VCaP (cell line): ENCODE data around the gene LRRC2.
"Not testable (repeated sequence)": the region's sequence is repeated elsewhere in the genome, so short reads cannot be mapped to it uniquely, and the experiment has no call there.

Experiments
- H3K27ac ChIP-seq: fragments of 450-650 bp; 2 replicates; pipeline ENCODE4 v1.5.1; 2017
- TF ChIP-seq, protein P1 (sequence below): fragments of 450-650 bp; conservative IDR thresholded peaks from 2 replicates; pipeline ENCODE4 v1.5.1; 2017; ENCODE audit warnings: mild to moderate bottlenecking, moderate library complexity

Gene LRRC2

DNA sequence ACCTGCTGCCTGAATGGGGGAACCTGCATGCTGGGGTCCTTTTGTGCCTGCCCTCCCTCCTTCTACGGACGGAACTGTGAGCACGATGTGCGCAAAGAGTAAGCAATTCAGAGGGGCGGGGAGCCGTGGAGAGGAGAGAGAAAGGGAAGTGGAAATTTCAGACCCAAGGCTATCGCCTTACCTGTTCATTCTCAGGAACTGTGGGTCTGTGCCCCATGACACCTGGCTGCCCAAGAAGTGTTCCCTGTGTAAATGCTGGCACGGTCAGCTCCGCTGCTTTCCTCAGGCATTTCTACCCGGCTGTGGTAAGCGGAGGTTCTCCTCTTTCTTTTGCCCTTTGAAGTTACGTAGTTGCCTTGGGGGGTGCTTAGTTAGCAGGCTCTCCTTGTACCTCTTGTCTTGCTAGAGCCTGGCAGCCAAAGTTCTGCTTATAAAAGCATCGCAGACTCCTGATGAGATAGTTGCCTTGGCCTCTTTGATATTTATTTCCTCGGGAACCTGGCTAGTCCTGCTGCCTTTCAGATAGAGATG lies 13.7 kb upstream of the LRRC2 start:
- TF ChIP-seq, protein P1, sequence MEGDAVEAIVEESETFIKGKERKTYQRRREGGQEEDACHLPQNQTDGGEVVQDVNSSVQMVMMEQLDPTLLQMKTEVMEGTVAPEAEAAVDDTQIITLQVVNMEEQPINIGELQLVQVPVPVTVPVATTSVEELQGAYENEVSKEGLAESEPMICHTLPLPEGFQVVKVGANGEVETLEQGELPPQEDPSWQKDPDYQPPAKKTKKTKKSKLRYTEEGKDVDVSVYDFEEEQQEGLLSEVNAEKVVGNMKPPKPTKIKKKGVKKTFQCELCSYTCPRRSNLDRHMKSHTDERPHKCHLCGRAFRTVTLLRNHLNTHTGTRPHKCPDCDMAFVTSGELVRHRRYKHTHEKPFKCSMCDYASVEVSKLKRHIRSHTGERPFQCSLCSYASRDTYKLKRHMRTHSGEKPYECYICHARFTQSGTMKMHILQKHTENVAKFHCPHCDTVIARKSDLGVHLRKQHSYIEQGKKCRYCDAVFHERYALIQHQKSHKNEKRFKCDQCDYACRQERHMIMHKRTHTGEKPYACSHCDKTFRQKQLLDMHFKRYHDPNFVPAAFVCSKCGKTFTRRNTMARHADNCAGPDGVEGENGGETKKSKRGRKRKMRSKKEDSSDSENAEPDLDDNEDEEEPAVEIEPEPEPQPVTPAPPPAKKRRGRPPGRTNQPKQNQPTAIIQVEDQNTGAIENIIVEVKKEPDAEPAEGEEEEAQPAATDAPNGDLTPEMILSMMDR, result no peak
- peak overlapping the region; percentile 25; the same call in 1 of the 2 replicates for H3K27ac ChIP-seq

DNA sequence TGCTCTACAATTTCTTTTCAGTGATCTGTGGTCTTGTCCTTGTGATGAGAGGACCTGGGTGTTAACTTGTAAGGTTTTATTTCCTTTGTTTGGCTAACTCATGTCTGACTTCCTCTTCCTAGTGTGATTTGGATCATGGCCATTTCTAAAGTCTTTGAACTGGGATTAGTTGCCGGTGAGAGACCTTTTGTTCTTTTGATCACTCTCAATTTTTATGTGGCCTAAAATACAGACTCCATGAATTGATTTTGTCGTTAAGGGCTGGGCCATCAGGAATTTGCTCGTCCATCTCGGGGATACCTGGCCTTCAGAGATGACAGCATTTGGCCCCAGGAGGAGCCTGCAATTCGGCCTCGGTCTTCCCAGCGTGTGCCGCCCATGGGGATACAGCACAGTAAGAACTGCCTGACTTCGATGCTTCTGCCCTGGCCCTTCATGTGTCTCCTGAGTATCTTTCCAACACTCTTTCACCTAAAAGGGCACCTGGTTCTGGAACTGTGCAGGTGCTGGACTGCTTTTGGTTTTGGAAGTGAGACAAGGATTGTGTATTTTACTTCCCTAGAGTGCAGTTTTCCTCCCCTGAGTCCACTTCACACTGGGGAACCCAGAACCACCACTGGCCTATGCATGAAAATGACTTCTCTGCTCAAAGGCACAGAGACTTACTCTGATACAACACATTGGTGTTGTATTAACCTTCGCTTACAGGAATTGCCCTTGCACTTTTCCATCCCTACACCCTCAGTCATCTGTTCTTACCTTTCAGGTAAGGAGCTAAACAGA lies 13.1 kb upstream of the LRRC2 start:
- TF ChIP-seq, protein P1, result no peak
- H3K27ac ChIP-seq, result peak overlapping the region; percentile 25

DNA sequence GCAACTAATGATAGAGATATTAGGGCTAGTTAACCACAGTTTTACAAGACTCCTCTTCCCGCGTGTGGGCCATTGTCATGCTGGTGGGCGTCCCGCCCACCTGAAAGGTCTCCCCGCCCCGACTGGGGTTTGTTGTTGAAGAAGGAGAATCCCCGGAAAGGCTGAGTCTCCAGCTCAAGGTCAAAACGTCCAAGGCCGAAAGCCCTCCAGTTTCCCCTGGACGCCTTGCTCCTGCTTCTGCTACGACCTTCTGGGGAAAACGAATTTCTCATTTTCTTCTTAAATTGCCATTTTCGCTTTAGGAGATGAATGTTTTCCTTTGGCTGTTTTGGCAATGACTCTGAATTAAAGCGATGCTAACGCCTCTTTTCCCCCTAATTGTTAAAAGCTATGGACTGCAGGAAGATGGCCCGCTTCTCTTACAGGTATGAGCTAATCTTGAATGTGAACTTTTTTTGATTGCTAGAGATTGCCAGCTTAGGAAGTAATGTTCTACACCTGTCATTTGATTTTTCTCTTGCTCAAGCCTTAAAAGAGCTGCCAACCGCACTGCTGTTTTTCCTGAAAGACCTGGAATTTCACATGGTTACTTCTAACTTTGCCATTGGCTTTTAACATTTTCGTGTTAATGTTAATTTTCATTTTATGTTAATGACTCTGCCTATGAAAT lies 11.6 kb upstream of the LRRC2 start:
- H3K27ac ChIP-seq, result not testable (repeated sequence)

DNA sequence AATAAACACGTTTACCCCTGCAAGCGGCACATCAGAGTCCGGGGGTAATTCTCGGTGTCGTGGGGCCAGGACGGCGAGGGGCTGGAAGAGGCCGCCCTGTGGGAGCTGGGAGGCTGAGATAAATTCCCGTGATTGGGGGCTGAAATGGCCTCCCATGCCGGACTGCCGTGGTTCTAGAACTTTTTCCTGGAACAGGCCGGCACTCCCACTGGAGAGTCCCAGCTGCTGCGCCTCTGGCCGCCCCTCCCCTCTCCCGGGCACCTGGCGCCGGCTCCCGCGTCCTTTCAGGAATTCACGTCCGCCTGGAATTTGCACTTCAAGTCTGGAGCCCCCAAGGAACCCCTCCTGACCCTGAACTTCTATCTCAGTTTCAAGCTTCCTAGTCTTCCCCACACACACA lies 10.8 kb upstream of the LRRC2 start:
- no peak overlapping the region for H3K27ac ChIP-seq
- TF ChIP-seq, protein P1, result no peak

DNA sequence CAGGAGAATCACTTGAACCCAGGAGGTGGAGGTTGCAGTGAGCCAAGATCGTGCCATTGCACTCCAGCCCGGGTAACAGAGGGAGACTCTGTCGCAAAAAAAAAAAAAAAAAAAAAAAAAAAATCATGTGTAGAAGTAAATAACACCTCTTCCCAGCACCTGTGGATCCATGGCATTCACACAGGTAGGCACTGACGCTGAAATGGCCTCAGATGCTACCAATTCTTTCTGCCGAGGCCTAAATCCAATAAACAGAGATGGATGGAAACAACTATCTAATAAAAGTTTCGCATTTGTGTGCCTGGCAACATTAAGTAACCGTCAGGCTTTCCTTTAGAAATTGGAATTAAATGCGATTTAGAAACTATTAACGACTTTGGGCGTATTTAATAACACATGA lies 10.3 kb upstream of the LRRC2 start:
- TF ChIP-seq, protein P1, result no peak
- no peak overlapping the region for H3K27ac ChIP-seq

DNA sequence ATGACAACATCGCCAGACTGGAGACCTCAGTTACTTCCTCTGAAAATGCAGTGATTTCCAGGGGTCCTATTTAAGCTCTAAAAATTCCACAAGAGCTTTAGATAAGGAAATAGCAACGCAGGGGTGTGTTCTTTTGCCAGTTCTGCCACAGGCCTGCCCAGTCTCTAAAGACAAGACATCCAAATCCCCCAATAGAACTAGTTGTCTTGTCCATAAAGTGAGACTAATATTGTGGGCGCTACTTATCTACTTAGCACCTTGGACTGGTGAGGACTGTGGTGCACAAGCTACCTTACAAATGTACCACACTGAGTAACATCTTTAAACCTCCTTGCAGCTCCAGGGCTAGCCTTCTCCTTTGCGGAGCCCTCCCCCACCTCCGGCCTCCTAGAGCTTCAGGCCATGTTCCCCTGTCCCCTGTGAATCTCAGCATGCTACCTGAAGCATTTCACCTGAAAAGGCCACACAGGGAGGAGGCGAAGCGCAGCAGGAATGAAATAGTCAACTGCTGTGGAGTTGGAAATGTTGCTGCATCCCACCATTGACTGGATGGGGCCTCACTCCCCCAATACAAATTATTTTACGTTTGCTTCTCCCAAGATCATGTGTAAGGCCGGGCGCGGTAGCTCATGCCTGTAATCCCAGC lies 9.6 kb upstream of the LRRC2 start:
- H3K27ac ChIP-seq, result no peak overlapping the region
- TF ChIP-seq, protein P1, result no peak

DNA sequence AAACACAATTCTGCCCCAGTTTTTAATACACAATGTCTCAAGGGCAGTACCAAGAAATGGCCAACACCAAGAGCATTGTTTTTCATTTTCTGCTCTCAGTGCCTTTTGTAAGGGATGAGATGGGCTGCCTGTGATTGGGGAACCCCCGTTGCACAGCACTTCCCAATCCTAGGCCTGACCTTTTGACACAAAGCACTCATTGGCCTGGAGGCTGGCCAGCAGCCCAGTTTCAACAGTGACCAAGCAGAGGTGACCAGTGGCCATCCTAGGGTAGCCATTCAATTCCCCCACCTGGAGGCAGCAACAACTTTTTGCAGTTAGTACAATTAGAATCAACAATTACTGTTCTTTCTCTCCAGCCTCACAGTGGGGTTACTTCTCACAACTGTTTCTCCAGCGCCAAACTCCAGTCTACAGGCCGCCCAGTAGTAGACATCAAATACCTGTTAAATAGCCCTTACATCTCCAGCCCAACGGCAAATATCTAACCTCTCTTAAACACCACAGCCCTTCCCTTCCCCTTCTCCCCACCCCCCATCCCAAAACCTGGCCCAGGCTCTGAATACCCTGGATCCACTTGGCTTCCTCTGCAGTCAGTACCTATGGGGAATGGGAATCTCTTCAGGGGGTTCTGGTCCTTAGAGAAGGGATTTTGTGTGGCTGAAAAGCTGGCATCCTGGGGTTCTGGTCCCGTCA lies 8.9 kb upstream of the LRRC2 start:
- no peak overlapping the region for H3K27ac ChIP-seq
- TF ChIP-seq, protein P1, result no peak
